Cardiac septum (tissue), 1 donor: Measurements from ENCODE around the gene CHID1. TPM values are rescaled to one million over a fixed set of nuclear protein-coding genes. Genes with fewer than 3 reads are reported as not detected.

ENCODE experiments used
- DNase-seq: peaks from one replicate; pipeline ENCODE4 v3.0.0-alpha.2; 2020; ENCODE audit warnings: low spot score
- intact Hi-C: fragments of 100-400 bp; cut with DNase I; formaldehyde crosslinking; loops from one replicate; pipeline ENCODE4 v1.14.0; 2022
- total RNA-seq: library from RNA; stranded (reverse); fragmentation: NEBNext Ultra II Directional; extraction: Animal tissue kit (Norgen Biotek cat#: 25700); gene quantifications from one replicate; pipeline ENCODE4 v1.2.1, GENCODE V29; 2021
- donor health status: DM: no; HTN: no; CAD: no.

CHID1 gene
- total RNA-seq, 1 donor from 2014 or later, result 63.7 TPM

DNA sequence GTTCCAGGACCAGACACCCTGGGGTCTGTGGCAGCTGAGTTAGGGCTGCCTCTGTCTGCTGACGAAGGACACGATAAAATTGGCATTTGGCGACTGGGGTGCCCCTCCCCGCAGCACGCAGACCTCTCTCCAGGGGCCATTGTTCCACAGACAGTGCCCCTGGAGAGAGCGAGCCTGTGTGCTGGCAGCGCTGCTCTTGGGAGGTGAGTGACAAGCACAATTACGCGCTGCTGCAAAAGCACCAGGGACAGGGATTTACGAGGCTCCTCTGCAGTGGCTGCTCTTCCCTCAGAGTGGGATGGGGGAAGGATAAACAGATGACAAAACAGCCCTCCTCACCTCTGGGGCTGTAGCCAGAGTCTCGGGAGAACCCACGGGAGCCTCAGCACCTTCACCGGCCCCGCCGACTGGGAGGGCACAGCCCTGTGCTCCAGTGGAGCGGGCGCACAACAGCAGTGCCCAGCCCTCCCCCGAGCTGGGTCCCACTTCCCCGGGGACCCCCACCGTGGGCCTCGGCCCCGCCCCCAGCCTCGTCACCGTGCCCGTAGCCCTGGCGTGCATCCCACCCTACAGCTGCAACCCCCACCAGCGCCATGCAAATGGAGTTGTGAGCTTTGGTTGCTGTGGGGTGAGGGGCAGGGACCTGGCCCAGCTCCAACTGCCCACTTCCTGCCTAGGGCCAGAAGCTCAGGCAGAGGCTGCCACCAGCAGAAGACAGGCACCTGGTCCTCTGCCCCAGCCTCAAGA, 19.6 kb downstream of the CHID1 start:
- intact Hi-C loops, result no loop called here
- DNase-seq, result no peak

DNA sequence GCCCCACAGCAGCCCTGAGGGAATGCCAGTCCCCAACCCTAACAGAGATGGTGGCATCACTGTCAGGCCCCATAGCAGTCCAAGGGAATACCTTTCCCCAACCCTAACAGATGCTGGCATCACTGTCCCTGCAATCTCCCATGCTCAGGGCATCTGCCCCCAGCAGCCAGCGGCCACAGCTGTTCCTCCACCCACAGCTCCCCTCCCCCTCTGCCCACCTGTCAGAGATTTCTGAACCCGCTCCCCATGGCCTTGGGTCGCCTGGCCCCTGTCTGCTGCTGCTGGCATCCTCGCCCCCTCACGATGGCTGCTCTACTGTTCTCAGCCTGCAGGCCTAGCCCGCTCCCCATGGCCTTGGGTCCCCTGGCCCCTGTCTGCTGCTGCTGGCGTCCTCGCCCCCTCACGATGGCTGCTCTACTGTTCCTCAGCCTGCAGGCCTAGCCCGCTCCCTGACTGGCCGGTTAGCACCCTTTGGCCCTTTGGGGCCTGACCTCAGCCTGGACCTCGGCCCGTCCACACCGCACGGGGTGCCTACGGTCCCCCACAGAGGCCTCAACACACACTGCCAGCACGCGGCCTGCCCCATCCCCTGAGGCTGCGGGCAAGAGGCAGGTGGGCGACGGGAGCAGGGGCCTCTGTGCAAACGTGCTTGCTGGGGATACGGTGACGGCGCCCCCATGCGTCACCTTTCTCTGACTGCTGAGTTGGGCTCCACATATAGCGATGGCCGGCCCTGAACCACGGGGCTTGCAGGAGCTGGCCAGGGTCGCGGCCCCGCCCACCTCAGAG, 20.7 kb downstream of the CHID1 start:
- DNase-seq, result no peak
- intact Hi-C loops, result no loop called here

DNA sequence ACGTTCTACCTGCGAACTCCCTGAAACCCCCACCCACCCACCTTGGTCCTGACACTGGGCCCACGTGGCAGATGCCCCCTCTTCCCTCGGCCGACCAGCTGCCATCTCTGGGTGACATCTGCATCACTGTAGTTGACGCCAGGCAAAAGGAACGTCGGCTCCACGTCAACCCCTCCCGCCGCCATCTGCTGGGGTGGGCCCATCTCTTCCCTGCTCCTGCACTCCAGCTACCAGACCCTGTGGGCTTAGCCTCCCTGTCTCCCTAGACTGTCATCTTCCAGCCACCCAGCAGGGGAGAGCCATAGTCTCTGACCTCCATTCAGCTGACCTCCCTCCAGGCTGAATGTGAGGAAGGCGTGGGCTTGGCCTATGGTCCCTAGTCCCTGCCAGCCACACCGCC, 21.4 kb downstream of the CHID1 start:
- no peak for DNase-seq
- intact Hi-C loops, result no loop called here

DNA sequence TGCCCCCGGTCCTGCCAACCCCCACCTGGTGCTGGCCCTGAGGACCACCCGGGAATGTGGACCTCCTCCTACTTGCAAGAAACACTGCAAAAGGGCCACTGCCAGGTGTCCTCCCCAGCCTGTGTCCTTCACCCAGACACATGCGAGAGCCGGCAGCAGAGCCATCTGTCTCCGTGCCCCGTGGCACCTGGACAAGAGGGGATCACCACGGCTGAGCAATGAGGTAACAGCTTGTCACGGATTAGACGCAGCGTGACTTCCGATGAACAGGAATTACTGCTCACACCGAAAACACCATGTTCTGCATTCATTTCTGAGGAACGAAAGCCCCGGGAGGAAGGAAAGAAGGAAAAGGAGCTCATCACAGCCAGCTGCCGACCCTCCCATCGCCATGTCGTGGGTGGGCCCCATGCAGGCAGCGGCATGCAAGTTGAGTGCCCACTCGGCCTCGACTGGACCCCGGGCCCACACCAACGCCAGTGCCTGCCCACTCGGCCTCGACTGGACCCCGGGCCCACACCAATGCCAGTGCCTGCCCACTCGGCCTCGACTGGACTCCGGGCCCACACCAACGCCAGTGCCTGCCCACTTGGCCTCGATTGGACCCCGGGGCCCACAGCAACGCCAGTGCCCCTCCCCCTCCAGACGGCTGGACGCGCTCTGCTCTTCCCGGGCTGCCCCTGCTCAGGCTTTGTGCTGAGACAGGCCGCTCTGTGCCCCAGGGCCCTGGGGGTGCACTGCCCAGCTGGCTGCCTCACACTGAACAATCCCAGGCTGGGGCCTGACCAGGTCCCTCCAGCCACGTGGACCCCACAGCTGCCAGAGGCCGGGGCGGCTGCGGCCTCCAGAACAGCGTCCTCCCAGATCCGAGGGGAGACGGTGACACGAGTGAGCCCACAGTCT, 22.0 kb downstream of the CHID1 start:
- no peak for DNase-seq
- intact Hi-C loops, result no loop called here

DNA sequence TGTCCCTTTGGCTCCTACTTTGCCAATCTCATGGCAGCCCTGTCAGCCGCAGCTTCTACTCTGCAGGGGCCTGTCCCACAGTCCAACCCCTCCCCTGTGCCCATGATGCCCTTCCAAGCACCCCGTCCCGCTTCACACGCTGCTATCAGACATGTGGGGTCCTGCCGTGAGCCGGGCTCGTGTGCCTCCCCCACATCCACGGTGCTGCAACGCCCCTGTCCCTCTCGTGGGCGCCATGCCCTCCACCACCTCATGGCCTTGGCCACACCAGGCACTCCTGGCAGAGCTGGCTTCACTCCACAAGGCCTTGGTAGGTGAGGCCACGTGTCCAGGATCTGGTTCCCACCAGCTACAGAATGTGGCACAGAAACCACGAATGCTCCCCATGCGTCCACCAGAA, 23.0 kb downstream of the CHID1 start:
- no peak for DNase-seq
- intact Hi-C loops, result no loop called here

DNA sequence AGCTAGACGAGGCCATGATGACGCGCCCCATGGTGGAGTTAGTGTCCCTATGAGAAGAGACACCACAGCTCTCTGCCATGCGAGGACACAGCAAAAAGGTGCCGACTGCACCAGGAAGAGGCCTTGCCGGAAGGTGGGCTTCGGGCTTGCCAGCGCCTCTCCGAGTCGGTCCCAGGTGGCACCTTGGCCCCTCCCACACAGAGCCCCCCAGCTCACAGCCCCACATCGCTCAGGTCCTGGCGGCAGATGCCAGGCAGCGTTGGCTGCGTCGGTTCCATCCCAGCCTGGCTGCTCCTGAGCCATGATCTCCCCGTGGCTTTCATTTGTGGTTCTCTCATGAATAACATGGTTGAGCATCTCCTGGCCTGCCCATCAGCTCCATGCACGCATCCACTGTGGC, 24.0 kb downstream of the CHID1 start:
- DNase-seq, result no peak
- intact Hi-C loops, result no loop called here

DNA sequence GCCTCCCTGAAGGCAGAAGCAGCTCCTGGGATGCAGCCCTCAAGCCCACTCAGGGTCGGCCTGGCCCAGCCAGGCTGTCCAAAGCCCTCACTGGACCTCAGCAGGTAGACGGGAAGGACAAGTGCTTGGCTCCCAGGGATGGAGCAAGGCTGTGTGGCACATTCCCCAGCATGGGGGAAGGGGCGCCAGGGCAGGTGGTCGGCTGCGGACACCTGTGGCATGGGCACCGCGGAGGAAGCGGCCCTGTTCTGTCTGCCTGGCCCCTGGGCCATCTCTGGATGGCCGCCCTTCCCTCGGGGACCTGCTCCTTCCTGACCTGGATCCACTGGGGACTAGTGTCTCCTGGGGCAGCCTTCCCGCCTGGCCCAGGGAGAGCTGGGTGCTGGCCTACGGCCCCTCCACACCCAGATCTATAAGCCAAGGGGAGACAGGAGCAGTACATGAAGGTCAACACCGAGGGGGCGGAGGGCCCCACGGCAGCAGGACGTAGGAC, 26.0 kb downstream of the CHID1 start:
- DNase-seq, result no peak
- intact Hi-C loops, result no loop called here

DNA sequence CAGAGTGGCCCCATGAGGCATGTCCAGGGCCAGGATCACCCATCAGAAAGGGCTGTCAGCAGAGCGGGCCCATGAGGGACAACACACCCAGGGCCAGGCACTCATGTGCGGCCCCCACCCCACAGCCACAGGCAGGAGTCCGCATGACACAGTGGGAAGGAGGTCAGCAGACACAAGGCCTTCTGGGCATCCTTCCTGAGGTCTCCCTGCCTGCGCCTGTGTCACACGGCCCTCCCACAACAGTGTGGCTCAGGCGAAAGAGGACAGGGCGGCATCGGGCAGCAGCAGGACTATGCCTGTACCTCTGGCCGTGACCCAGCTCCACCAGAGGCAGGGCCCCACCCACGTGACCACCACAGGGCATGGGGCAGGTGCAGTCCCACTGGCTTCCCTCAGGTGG, 27.1 kb downstream of the CHID1 start:
- DNase-seq, result no peak
- intact Hi-C loops, result no loop called here

DNA sequence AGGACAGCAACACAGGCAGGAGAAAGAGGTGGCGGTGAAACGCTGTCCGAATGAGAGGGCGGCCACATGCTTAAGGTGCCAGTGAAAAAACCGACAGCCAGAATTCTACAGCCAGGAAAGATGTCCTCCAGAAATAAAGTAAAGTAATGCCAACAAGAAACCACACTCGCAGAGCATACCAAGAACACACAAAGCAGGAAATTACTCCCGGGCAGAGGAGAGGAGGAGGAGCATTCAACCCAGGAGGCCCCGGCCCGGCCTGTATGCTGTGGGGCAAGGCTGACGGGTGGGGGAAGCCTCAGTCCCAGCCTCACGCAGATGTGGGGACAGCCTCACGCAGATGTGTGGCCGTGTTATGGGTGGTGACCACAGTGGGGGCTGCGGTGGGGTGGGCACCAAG, 28.0 kb downstream of the CHID1 start:
- no peak for DNase-seq
- intact Hi-C loops, result no loop called here

DNA sequence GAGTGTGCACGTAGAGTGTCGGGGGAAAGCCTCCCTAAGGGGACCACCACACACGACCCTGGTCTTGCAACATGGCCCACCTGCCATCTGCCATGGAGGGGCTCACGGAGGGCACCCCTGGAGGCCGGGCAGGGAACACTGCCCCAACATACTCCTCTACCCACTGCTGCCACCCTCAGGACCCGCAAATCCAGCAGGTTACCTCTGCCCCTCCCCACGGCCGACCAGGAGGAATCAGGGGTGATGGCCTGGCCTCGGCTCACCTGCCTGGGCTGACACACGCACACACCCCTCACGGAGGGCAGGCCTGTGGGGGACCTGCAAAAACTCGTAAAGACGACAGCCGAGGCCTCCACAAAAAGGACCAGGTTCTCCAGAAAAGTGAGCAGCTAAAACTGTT, 30.2 kb downstream of the CHID1 start:
- intact Hi-C loops, result no loop called here
- no peak for DNase-seq

DNA sequence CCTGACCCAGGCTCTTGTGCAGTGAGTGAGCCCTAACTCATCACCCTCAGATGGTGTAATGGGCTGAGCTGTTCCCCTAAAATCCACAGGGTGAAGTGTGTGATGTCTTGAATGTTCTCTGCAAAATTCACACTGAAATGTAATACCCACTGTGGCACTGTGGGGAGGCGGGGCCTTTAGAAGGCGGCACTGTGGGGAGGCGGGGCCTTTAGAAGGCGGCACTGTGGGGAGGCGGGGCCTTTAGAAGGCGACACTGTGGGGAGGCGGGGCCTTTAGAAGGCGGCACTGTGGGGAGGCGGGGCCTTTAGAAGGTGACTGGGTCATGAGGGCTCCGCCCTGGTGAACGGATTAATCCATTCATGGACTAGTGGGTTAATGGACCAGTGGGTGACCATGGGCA, 33.0 kb downstream of the CHID1 start:
- no peak for DNase-seq
- intact Hi-C loops, result no loop called here

DNA sequence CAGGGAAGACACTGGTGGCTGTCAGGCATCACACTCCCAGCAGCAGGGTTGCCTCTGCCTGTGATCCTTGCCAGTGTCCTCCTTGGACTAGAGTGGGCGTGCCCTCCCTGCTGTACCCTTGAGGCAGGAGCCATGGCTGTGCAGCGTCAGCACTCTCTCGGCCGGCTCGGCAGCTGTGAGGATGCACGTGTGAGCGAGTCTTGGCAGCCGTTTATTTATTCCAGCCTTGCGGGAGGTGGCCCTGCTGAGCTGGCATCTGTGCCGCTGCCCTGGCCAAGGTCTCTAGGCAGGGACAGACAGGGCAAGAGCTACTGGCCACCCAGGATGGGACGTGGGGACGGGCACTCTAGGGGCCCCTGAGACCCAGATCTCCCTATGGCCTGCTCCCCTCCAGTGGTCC, 34.1 kb downstream of the CHID1 start:
- peak; percentile 83 for DNase-seq
- intact Hi-C loops, result no loop called here

DNA sequence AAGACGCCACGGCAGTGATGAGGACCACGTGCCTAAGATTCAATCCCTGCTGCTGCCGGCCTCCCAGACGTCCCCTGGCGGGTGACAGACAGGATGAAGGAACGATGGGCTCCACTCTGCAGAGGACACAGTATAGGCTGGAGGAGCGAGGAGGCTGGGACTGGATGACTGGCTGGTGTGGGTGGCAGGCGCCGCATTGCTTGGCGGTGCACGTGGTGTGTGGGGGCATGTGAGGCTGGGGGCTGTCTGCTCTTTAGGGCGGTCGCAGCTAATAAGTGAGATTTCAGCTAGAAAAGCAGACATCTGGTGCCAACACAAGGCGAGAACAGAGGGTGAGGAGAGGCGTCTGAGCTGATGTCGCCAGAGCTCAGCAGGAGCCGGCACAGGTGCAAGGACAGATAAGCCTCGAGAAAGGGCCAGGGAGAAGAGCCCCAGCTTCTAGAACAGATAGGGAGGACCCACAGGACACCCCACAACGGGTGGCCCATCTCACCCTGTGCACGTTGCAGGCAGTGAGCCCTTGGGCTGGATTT, 34.8 kb downstream of the CHID1 start:
- DNase-seq, result no peak
- intact Hi-C loops, result no loop called here

DNA sequence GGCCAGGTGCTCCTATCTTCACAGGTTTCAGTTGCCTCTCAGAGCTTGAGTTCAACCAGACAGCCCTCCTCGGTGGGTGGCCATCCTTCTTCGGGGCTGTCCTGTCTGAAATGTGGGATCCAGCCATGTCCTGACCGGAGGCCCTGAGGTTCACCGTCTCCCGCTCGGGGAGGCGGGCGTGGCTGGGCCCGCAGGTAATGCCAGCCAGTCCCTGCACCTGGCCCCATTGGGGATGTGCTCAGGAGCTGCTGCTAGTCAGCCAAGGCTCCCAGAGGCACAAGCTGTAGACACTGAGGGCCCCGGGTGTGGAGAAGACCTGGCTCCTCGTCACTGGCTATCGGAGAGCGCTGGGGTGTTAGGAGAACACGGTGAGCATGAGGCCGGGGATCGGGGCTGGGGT, 35.4 kb downstream of the CHID1 start:
- intact Hi-C loops, result no loop called here
- no peak for DNase-seq

DNA sequence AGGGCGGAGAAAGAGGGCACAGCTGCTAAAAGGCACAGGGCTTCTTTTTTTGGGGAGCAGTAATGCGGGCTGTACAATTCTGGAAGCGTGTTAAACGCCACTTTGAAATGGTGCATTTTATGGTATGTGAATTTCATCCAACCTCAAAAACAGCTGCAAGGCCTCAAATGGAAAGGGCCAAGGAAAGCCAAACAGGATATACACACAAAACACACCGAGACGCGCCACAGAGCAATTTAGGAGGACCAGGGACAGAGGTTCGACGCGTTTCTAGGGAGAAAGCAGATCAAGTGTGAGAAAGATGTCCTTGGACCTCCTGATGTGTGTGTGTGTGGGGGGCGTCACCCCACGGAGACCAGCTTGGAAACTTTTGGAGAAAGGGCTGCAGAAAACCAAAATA, 36.9 kb downstream of the CHID1 start:
- intact Hi-C loops, result no loop called here
- DNase-seq, result no peak

DNA sequence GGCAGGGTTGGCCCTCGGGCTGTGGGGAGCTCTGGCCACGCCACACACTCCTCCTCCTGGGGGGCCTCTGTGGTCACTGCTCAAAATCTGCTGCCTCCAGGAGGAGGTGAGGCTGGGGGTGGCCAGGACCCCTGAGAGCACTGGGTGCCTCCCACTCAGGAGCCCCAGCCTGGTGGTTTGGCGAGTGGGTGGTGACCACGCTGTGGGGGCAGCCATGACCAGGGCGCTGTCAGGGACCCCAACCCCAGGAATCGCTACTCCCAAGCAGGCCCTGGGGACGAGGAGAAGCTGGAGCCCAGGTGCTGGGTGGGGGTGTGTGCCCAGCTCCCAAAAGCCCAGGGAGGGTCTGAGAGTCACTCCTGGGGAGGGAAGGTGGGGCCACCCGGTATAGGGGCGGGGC, 37.8 kb downstream of the CHID1 start:
- intact Hi-C loops, result no loop called here
- no peak for DNase-seq

DNA sequence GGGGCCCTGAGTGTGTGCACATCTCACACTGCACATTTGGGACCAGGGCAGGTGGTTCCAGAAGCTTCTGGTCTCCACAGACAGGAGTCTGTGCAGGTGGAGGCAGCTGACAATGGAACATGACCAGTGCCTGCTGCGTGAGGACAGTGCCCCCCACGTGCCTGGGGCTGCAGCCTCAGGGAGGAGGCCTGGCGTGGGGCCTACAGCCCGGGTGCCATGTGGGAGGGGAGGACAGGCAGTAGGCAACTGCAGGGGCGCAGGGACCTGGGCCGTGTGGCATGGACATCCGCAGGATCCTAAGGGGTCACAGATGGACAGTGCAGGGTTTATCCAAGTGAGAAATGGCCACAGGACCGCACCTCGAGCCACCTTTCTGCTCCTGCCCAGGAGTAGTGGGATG, 39.1 kb downstream of the CHID1 start:
- intact Hi-C loops, result no loop called here
- DNase-seq, result no peak

DNA sequence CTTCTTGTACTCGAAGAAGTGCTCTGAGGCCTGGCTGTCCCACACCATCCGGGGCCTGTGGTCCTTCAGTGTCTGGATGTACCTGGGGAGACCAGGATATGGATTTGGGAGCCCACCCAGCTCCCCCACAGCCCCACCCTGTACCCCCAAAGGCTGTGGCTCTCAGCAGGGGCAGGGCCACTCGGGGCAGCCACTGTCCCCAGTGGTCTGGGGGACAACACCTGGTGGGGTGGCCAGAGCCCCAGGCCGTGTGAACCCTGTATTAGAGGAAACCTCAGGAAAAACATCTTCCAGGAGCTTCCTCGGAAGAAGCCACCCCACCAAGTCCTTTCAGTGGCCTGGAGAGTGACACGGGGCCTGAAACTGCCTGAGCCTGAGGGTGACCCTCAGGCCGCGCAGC, 40.2 kb downstream of the CHID1 start:
- intact Hi-C loops, result no loop called here
- no peak for DNase-seq

DNA sequence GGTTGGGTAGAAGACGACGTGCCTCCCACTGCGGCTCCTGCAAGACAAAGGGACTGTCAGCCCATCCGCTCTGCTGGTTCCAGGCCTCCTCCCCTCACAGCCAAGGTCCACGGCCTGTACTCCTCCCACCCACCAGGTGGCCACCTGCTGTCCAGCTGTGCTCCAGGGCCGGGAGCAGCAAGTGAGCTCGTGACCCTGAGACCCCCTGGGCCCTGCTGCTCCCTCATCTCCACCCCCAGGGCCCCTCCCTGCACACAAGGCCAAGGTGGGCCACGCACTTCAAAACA, 40.5 kb downstream of the CHID1 start:
- no peak for DNase-seq
- intact Hi-C loops, result no loop called here

DNA sequence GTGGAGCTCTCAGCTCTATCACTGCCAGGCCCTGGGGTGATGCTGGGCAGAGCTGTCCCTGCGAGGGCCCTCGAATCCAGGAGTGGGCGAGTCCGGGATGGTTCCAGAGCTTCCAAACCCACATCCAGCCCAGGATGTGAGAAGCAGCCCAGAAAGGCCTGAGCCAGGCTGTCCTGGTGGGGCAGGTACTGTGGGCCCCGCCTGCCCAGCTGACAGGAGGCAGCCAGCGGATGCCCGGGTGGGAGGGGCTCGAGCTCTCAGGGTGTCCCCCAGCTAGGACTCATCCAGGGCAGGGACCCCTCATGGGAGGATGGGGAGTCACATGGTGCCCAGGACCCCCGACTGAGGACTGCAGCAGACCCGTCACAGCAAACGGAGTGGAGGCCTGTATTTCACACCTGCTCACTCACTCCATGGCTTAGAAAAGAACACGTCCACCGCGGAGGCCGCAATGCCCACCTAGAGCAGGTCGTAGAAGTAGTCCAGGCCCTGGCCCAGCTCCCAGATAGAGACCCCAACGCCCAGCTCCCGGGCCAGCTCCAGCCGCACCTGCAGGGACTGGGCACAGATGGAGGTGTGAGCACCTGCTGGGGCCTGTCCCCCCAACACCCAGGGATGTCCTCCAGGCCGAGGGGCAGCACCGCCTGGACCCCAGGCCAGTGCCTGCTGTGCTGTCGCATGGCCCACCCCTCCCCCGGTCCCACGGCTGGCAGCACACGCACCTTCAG, 41.0 kb downstream of the CHID1 start:
- intact Hi-C loops, result no loop called here
- DNase-seq, result no peak
